Memory B cell (primary cell): ENCODE data around the gene PRMT7.

Source experiments
- ATAC-seq: fragments of 150-1000 bp; cut with Tn5 transposase; 2 replicates; pipeline ENCODE4 v1.10.0; 2021; ENCODE audit warnings: low read depth, mild to moderate bottlenecking, moderate library complexity
- DNase-seq, 2 donors: peaks; one replicate each; pipeline ENCODE4 v3.0.0; 2022; ENCODE audit warnings: low spot score in 2 of 2
- H3K27ac Mint-ChIP-seq: one replicate; pipeline ENCODE4 v1.8.0; 2022; ENCODE audit warnings: mild to moderate bottlenecking, moderate library complexity, mixed read lengths
- H3K27me3 Mint-ChIP-seq: one replicate; pipeline ENCODE4 v1.8.0; 2022; ENCODE audit warnings: mixed read lengths
- H3K36me3 Mint-ChIP-seq: one replicate; pipeline ENCODE4 v1.8.0; 2022; ENCODE audit warnings: mild to moderate bottlenecking, mixed read lengths
- H3K4me1 Mint-ChIP-seq: one replicate; pipeline ENCODE4 v1.8.0; 2022; ENCODE audit warnings: mixed read lengths
- H3K4me3 Mint-ChIP-seq: one replicate; pipeline ENCODE4 v1.8.0; 2022; ENCODE audit warnings: mild to moderate bottlenecking, moderate library complexity, mixed read lengths
- H3K9me3 Mint-ChIP-seq: one replicate; pipeline ENCODE4 v1.8.0; 2022; ENCODE audit warnings: mixed read lengths

PRMT7 gene

DNA sequence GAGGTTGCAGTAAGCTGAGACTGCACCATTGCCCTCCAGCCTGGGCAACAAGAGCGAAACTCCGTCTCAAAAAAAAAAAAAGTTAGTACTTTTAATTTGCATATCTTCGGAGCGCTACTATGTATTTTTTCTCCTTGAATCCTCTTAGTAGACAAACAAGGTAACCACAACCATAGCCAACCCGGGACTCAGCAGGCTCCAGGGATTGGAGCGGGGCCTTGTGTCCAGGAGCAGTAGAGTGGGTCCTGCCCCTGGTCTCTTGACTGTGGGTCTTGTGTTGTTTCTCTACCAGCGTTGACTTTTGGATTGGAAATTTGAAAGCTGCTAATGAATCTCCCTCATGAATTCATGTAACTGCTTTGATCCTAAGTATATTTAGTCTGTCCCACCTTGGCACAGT, 32.3 kb downstream of the PRMT7 start:
- no peak overlapping the region for H3K4me3 Mint-ChIP-seq

GRCh38 chr16:68344252-68344651, 33.4 kb downstream of the PRMT7 start:
- no peak overlapping the region for H3K4me3 Mint-ChIP-seq
- H3K27ac Mint-ChIP-seq = no peak overlapping the region
- no peaks in the 10 kb centered on the region for H3K27me3 Mint-ChIP-seq
- DNase-seq = no peak
- no peak for ATAC-seq
- no peaks in the 10 kb centered on the region for H3K9me3 Mint-ChIP-seq
- H3K4me1 Mint-ChIP-seq = no peaks in the 10 kb centered on the region
- H3K36me3 Mint-ChIP-seq = peaks cover 42% of the 10 kb centered on the region

More for the DNA sequence above, 32.3 kb downstream of the PRMT7 start:
- Mint-ChIP-seq H3K9me3 (no peaks in the 10 kb centered on the region), H3K27me3 (no peaks in the 10 kb centered on the region), H3K4me1 (peaks cover 3% of the 10 kb centered on the region), H3K27ac (no peak overlapping the region), H3K36me3 (peaks cover 41% of the 10 kb centered on the region)
- ATAC-seq (no peak), DNase-seq (no peak)

- no peaks in the 10 kb centered on the region for H3K9me3 Mint-ChIP-seq
- peaks cover 35% of the 10 kb centered on the region for H3K36me3 Mint-ChIP-seq
- no peak overlapping the region for H3K4me3 Mint-ChIP-seq
- no peaks in the 10 kb centered on the region for H3K27me3 Mint-ChIP-seq
- DNase-seq (no peak), ATAC-seq (no peak)
- no peaks in the 10 kb centered on the region for H3K4me1 Mint-ChIP-seq
- H3K27ac Mint-ChIP-seq = no peak overlapping the region
Observed at GRCh38 chr16:68345351-68345810, 34.6 kb downstream of the PRMT7 start.

DNA sequence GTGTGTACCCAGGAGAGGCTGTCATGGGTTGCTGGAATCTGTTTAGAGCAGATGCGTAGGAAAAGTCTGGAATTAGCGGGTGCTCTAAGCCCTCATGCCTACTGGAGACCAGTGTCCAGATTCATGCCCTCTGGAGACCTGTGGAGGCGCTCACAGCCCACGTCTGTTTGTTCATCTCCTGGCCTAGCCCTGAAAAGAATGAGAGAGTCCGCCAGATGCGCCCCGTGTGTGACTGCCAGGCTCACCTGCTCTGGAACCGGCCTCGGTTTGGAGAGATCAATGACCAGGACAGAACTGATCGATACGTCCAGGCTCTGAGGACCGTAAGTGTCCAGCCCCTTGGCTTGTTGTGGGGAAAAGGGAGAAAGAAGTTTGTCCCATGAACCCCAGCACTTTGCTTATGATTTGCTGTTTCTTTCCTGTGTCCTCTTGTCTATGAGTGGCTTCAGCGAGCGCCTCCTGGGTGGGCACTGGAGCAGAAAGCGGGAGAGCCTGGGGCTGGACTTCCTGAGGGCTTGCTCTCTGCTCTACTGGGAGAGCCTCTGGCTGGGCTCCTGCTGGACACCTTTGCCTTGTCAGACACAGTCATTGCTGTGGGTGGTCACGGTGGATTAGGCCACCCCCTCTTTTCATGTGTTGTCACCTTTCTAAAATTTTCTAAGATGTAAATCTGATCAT, 35.3 kb downstream of the PRMT7 start:
- Mint-ChIP-seq H3K9me3 (no peaks in the 10 kb centered on the region), H3K27ac (no peak overlapping the region), H3K27me3 (no peaks in the 10 kb centered on the region), H3K4me1 (no peaks in the 10 kb centered on the region), H3K4me3 (no peak overlapping the region), H3K36me3 (peaks cover 30% of the 10 kb centered on the region)
- DNase-seq (no peak), ATAC-seq (no peak)

DNA sequence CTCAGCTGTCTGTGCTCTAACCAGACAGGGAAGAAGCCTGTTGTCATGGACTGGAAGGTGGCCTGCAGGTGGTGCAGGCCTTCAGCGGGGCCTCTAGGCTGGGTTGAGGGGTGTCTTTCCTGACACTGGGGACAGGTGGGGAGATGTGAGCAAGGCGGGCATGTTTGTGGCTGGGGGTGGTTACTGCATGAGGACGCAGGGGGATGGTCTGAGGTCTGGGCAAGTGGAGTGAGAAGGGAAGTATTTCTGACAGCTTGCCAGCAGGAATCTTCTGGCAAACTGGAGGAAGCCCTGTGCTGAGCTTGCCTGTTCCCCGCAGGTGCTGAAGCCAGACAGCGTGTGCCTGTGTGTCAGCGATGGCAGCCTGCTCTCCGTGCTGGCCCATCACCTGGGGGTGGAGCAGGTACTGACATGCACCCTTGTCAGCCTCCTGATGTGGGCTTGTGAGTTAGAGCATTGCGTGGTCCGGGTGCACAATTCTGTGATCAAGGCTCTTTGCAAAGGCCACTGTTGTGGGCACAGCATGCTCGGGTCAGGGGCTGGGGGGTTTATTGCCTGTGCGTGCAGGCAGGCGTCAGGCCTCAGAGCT, 36.2 kb downstream of the PRMT7 start:
- ATAC-seq (no peak), DNase-seq (no peak)
- no peak overlapping the region for H3K27ac Mint-ChIP-seq
- peaks cover 38% of the 10 kb centered on the region for H3K36me3 Mint-ChIP-seq
- H3K4me3 Mint-ChIP-seq = no peak overlapping the region
- H3K27me3 Mint-ChIP-seq = no peaks in the 10 kb centered on the region
- no peaks in the 10 kb centered on the region for H3K9me3 Mint-ChIP-seq
- H3K4me1 Mint-ChIP-seq = no peaks in the 10 kb centered on the region

DNA sequence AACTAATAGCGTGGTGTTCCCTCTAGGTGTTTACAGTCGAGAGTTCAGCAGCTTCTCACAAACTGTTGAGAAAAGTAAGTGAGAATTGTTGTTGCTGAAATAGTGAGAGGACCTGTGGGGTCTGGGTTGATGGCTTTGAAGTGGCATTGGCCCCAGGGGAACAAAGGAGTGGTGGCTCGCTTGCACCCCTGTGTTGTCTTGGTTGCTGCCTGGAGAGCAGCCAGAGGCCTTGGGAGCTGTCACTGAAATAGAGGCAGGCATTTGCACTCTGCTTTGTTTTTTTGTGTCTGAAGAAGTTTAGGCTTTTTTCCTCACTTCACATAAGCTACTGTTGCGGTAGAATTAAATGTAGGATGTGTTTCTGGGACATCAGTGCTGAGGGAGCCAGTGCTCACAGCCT, 36.8 kb downstream of the PRMT7 start:
- no peaks in the 10 kb centered on the region for H3K4me1 Mint-ChIP-seq
- H3K27me3 Mint-ChIP-seq = no peaks in the 10 kb centered on the region
- no peak overlapping the region for H3K4me3 Mint-ChIP-seq
- H3K9me3 Mint-ChIP-seq = no peaks in the 10 kb centered on the region
- no peak for ATAC-seq
- H3K36me3 Mint-ChIP-seq = peaks cover 38% of the 10 kb centered on the region
- no peak overlapping the region for H3K27ac Mint-ChIP-seq
- DNase-seq = no peak

- ATAC-seq = no peak
Observed at GRCh38 chr16:68348639-68349445, 38.0 kb downstream of the PRMT7 start.

GRCh38 chr16:68349838-68350410, 39.1 kb downstream of the PRMT7 start:
- no peaks in the 10 kb centered on the region for H3K9me3 Mint-ChIP-seq
- H3K4me3 Mint-ChIP-seq = no peak overlapping the region
- H3K27me3 Mint-ChIP-seq = no peaks in the 10 kb centered on the region
- ATAC-seq (no peak), DNase-seq (no peak)
- peaks cover 47% of the 10 kb centered on the region for H3K36me3 Mint-ChIP-seq
- H3K27ac Mint-ChIP-seq = no peak overlapping the region
- H3K4me1 Mint-ChIP-seq = peaks cover 2% of the 10 kb centered on the region

More at GRCh38 chr16:68348639-68349445, 38.0 kb downstream of the PRMT7 start:
- Mint-ChIP-seq H3K4me1 (no peaks in the 10 kb centered on the region), H3K9me3 (no peaks in the 10 kb centered on the region), H3K36me3 (peaks cover 42% of the 10 kb centered on the region), H3K27ac (no peak overlapping the region), H3K27me3 (no peaks in the 10 kb centered on the region), H3K4me3 (no peak overlapping the region)
- DNase-seq = no peak

DNA sequence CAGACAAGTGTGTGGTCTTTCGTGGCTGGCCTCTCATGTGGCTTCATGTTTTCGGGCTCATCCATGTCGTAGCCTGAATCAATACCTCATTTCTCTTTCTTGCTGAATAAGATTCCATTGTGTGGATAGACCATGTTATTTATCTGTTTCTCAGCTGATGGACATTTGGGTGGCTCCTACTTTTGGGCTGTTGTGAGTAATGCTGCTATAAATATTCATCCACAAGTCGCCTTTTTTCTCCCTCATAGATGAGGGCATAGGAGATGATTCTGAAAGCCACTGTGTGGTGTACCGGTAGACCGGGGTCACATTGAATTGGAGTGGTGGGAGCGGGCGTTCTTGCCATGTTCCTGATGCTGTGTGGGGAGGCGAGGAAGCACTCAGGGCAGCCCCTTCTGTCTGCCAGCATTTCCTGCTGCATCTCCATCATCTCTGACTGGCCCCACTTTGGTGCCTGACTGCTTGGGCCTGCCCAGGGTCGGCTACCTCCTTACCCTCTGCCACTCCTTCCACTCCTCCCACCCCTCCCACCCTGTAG, 40.1 kb downstream of the PRMT7 start:
- H3K4me3 Mint-ChIP-seq = no peak overlapping the region

DNA sequence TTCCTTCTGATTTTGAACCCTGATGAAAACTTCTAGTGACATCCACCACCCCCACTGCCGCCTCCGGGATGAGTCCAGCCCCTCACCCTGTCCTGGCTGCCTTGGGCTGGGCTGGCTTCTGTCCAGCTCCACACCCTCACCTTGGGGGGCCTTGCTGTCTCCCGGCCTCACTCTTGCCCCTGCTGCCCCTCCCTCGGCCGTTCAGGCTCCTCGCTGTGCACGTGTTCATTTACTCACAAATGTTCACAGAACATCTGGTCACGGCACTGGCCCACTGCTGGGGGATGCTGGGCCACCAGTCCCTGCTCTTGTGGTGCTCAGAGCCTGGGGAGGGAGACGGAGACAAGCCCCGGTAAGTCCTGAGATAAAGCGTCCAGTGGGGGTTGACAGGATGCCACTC, 40.6 kb downstream of the PRMT7 start:
- Mint-ChIP-seq H3K4me1 (peaks cover 6% of the 10 kb centered on the region), H3K27me3 (no peaks in the 10 kb centered on the region), H3K4me3 (no peak overlapping the region), H3K9me3 (no peaks in the 10 kb centered on the region), H3K27ac (no peak overlapping the region), H3K36me3 (peaks cover 49% of the 10 kb centered on the region)
- no peak for ATAC-seq
- no peak for DNase-seq

More for the DNA sequence above, 40.1 kb downstream of the PRMT7 start:
- Mint-ChIP-seq H3K4me1 (peaks cover 5% of the 10 kb centered on the region), H3K27ac (no peak overlapping the region), H3K27me3 (no peaks in the 10 kb centered on the region), H3K36me3 (peaks cover 50% of the 10 kb centered on the region), H3K9me3 (no peaks in the 10 kb centered on the region)
- ATAC-seq (no peak), DNase-seq (no peak)

- no peak for ATAC-seq
- H3K27ac Mint-ChIP-seq = no peak overlapping the region
- H3K36me3 Mint-ChIP-seq = peaks cover 45% of the 10 kb centered on the region
- DNase-seq = no peak
- no peaks in the 10 kb centered on the region for H3K9me3 Mint-ChIP-seq
- H3K27me3 Mint-ChIP-seq = no peaks in the 10 kb centered on the region
- peaks cover 6% of the 10 kb centered on the region for H3K4me1 Mint-ChIP-seq
- H3K4me3 Mint-ChIP-seq = no peak overlapping the region
Observed at GRCh38 chr16:68351991-68352431, 41.2 kb downstream of the PRMT7 start.

DNA sequence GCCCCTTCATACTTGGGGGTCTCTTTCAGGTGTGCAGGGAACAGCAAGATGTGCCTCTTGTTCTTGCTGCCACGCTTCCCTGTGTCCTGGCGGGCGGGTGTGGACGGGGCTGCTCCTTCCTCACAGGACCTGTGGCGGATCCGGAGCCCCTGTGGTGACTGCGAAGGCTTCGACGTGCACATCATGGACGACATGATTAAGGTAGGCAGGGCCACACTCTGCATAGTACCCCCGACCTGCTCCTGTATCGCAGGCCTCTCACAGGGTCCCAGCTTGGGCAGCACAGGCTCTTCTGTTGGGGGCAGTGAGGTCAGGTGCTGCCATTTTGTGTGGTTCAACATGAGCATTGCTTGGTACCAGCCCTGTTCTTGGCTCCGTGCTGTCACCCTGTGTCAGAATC, 42.5 kb downstream of the PRMT7 start:
- no peak for DNase-seq
- Mint-ChIP-seq H3K9me3 (no peaks in the 10 kb centered on the region), H3K36me3 (peaks cover 36% of the 10 kb centered on the region), H3K27me3 (no peaks in the 10 kb centered on the region), H3K27ac (no peak overlapping the region), H3K4me3 (no peak overlapping the region), H3K4me1 (peaks cover 6% of the 10 kb centered on the region)
- ATAC-seq = no peak

DNA sequence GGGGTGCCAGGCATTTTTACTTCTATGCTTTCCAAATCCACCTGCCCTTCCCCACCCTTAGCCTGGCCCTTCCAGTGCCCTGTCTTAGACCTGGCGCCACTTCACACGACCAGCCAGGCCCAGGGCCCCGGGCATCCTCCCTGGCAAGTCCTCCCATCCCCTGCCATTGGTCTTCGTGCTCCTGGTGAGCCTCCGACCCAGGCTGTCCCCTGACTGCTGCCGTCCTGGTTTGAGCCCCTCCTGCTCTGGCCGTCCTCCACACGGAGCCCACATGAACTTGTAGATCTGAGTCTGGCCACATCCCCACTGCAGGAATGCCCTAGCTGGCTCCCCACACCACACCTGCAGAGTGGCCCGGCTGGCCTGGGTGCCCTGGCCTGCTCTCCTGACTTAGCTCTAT, 44.0 kb downstream of the PRMT7 start:
- ATAC-seq (no peak), DNase-seq (no peak)
- H3K27ac Mint-ChIP-seq = no peak overlapping the region
- H3K4me1 Mint-ChIP-seq = peaks cover 6% of the 10 kb centered on the region
- H3K9me3 Mint-ChIP-seq = no peaks in the 10 kb centered on the region
- H3K4me3 Mint-ChIP-seq = no peak overlapping the region
- H3K36me3 Mint-ChIP-seq = peaks cover 29% of the 10 kb centered on the region
- no peaks in the 10 kb centered on the region for H3K27me3 Mint-ChIP-seq
